Gastroesophageal sphincter (tissue), 3 donors: ENCODE data around the gene SIK1.
"Not testable (repeated sequence)": the region's sequence is repeated elsewhere in the genome, so short reads cannot be mapped to it uniquely, and the experiment has no call there.

Experiments used
- CTCF ChIP-seq, 4 experiments: fragments of 200-600 bp in 2 of 4; fragments of 450-650 bp in 2 of 4; sonication (generic) in 1 of 4; IDR thresholded peaks; one replicate each; pipeline ENCODE4 v1.5.1; 2017 to 2019; ENCODE audit warnings: antibody characterized with exemption in 4 of 4, mild to moderate bottlenecking in 2 of 4, moderate library complexity in 2 of 4
- EP300 ChIP-seq: sonication (generic); formaldehyde crosslinking; IDR thresholded peaks from one replicate; pipeline ENCODE4 v1.6.1; 2017; ENCODE audit warnings: antibody characterized with exemption, mild to moderate bottlenecking

GRCh38 chr21:43403651-43404430, 23.1 kb downstream of the SIK1 start:
- not testable (repeated sequence) for TF ChIP-seq CTCF (IDR thresholded peaks at IDR 0.05); EP300
